K562 (cell line): ENCODE measurements around the gene NPDC1. TPM values are rescaled to one million over a fixed set of nuclear protein-coding genes. Genes with fewer than 3 reads are reported as not detected.

ENCODE experiments used
- ATAC-seq: fragments of 200-7000 bp; cut with Tn5 transposase; 3 replicates; pipeline ENCODE4 v1.9.1; 2020; ENCODE audit warnings: moderate library complexity
- BruUV-seq: library from RNA; stranded (reverse); fragments of 400-500 nt; replicated peaks from 2 replicates; lab custom pipeline; 2021; lab: Mats Ljungman, UMichigan
- CTCF ChIA-PET: fragments of 300-600 bp; formaldehyde crosslinking; extraction: SDS; loops from one replicate; lab custom pipeline; 2021; ENCODE audit warnings: low intra/inter-chr PET ratio; lab: Yijun Ruan, JAX
- POLR2A ChIA-PET: fragments of 300-600, 350-650 bp; sonication (Branson Sonifier 250); formaldehyde crosslinking; extraction: SDS; loops from one replicate; lab custom pipeline; 2021; ENCODE audit warnings: antibody characterized with exemption, inconsistent platforms; lab: Yijun Ruan, JAX
- DNase-seq, 4 experiments: peaks; one replicate each; pipeline versions ENCODE4 v3.0.0 to v3.0.0-alpha.2; 2011 to 2018; ENCODE audit warnings: low spot score in 3 of 4, mixed read lengths in 3 of 4; ENCODE audit errors: extremely low read depth in 1 of 4
- FAIRE-seq: peaks from 2 replicates; lab custom pipeline; 2011; peaks lifted over from hg19 to GRCh38; lab: Jason Lieb, UNC
- H2AFZ ChIP-seq: 2 replicates; pipeline ENCODE4 v1.6.0; 2011; ENCODE audit warnings: low read depth, low read length, control low read depth, inconsistent platforms
- H3K27ac ChIP-seq: fragments of 200-600 bp; 3 replicates; pipeline ENCODE4 v1.8.0; 2011; ENCODE audit warnings: low read depth, mild to moderate bottlenecking, control low read depth, inconsistent platforms, low read length, moderate library complexity, mixed read lengths; ENCODE audit errors: extremely low read depth
- H3K27me3 ChIP-seq, 2 experiments: fragments of 300-600 bp in 1 of 2; 2 replicates in 1 of 2; 3 replicates in 1 of 2; pipeline versions ENCODE4 v1.6.0 to v1.8.0; 2011; ENCODE audit warnings: inconsistent platforms in 2 of 2, low read length in 2 of 2, mild to moderate bottlenecking in 1 of 2, mixed read lengths in 1 of 2, moderate library complexity in 1 of 2; ENCODE audit not compliant: control insufficient read depth in 2 of 2, insufficient read depth in 2 of 2
- H3K36me3 ChIP-seq: fragments of 300-600 bp; 3 replicates; pipeline ENCODE4 v1.8.0; 2011; ENCODE audit warnings: mild to moderate bottlenecking, low read length, inconsistent platforms; ENCODE audit not compliant: control insufficient read depth, insufficient read depth
- H3K4me1 ChIP-seq, 2 experiments: fragments of 200-600 bp in 1 of 2; replicated peaks in 1 of 2; 2 replicates in 1 of 2; 3 replicates in 1 of 2; pipeline versions ENCODE4 v1.5.1 to v1.8.0; 2011; ENCODE audit warnings: inconsistent platforms in 2 of 2, low read length in 2 of 2, mild to moderate bottlenecking in 1 of 2, mixed read lengths in 1 of 2, moderate library complexity in 1 of 2; ENCODE audit not compliant: control insufficient read depth in 2 of 2, insufficient read depth in 2 of 2
- H3K4me2 ChIP-seq: 2 replicates; pipeline ENCODE4 v1.6.1; 2011; ENCODE audit warnings: low read length, control low read depth, inconsistent platforms, mixed read lengths; ENCODE audit not compliant: insufficient read depth
- H3K4me3 ChIP-seq: fragments of 200-600 bp; sonication (generic), shearing (Covaris generic); 2 replicates; pipeline ENCODE4 v1.5.1; 2016; ENCODE audit warnings: control low read depth, inconsistent platforms
- H3K79me2 ChIP-seq: fragments of 200-600 bp; 3 replicates; pipeline ENCODE4 v1.8.0; 2011; ENCODE audit warnings: low read length, inconsistent platforms; ENCODE audit not compliant: control insufficient read depth, insufficient read depth
- H3K9ac ChIP-seq, 2 experiments: 2 replicates each; pipeline versions ENCODE4 v1.6.0 to v1.6.1; 2011; ENCODE audit warnings: low read depth in 2 of 2, low read length in 2 of 2, control low read depth in 1 of 2, inconsistent platforms in 1 of 2, mild to moderate bottlenecking in 1 of 2, mixed read lengths in 1 of 2; ENCODE audit not compliant: insufficient read depth in 1 of 2
- H3K9me1 ChIP-seq: one replicate; pipeline ENCODE4 v1.6.0; 2011; ENCODE audit warnings: inconsistent platforms, mild to moderate bottlenecking, low read length, moderate library complexity; ENCODE audit not compliant: control insufficient read depth, insufficient read depth
- H3K9me3 ChIP-seq: replicated peaks from 2 replicates; pipeline ENCODE4 v1.5.1; 2011; ENCODE audit warnings: low read depth, low read length, inconsistent platforms; ENCODE audit not compliant: control insufficient read depth, insufficient read depth
- H4K20me1 ChIP-seq: replicated peaks from 2 replicates; pipeline ENCODE4 v1.6.1; 2011; ENCODE audit warnings: low read length, inconsistent platforms, mixed read lengths; ENCODE audit not compliant: control insufficient read depth, insufficient read depth
- ASH1L ChIP-seq: fragments of 450-650 bp; IDR thresholded peaks from 2 replicates; pipeline ENCODE4 v1.6.1; 2018; ENCODE audit warnings: borderline replicate concordance, mild to moderate bottlenecking, low read depth; ENCODE audit not compliant: partially characterized antibody
- CREBBP ChIP-seq: IDR thresholded peaks from one replicate; pipeline ENCODE4 v1.6.1; 2012; ENCODE audit warnings: low read depth, mild to moderate bottlenecking, control low read depth, inconsistent platforms, low read length
- E4F1 ChIP-seq: fragments of 250-450 bp; sonication (Bioruptor Pico); IDR thresholded peaks from 2 replicates; pipeline ENCODE4 v1.5.0; 2021; ENCODE audit warnings: mild to moderate bottlenecking, borderline replicate concordance
- EHMT2 ChIP-seq: fragments of 450-650 bp; IDR thresholded peaks from 2 replicates; pipeline ENCODE4 v1.6.1; 2018; ENCODE audit warnings: antibody characterized with exemption
- GABPB1 ChIP-seq: sonication (generic); formaldehyde crosslinking; IDR thresholded peaks from 2 replicates; pipeline ENCODE4 v1.8.0; 2022; ENCODE audit warnings: mild to moderate bottlenecking, missing genetic modification reagents
- JUND ChIP-seq, 2 experiments: IDR thresholded peaks; 2 replicates in 1 of 2; 3 replicates in 1 of 2; pipeline ENCODE4 v1.6.1; 2011; ENCODE audit warnings: borderline replicate concordance in 2 of 2, low read depth in 2 of 2, low read length in 2 of 2, improper control_type of control experiment in 1 of 2, missing biosample characterization in 1 of 2, missing genetic modification characterization in 1 of 2, missing genetic modification reagents in 1 of 2
- NFATC3 ChIP-seq: fragments of 450-650 bp; IDR thresholded peaks from 2 replicates; pipeline ENCODE4 v1.6.1; 2017; ENCODE audit warnings: mild to moderate bottlenecking
- POLR2AphosphoS5 ChIP-seq: IDR thresholded peaks from 2 replicates; pipeline ENCODE4 v1.6.1; 2011; ENCODE audit warnings: mild to moderate bottlenecking, low read depth, low read length, moderate library complexity; ENCODE audit not compliant: control insufficient read depth, insufficient read depth
- PRMT5 ChIP-seq: sonication (generic); formaldehyde crosslinking; IDR thresholded peaks from 2 replicates; pipeline ENCODE4 v1.5.0; 2020; ENCODE audit warnings: missing genetic modification reagents
- SAFB2 ChIP-seq: fragments of 200-400 bp; formaldehyde crosslinking; IDR thresholded peaks from 2 replicates; pipeline ENCODE4 v1.6.1; 2018; ENCODE audit warnings: borderline replicate concordance, low read length, low read depth, moderate library complexity; ENCODE audit not compliant: severe bottlenecking
- SIN3B ChIP-seq: fragments of 450-650 bp; IDR thresholded peaks from 2 replicates; pipeline ENCODE4 v1.6.1; 2017; ENCODE audit warnings: low read depth, mild to moderate bottlenecking, moderate library complexity
- ZBTB11 ChIP-seq, 3 experiments: fragments of 200-800 bp in 1 of 3; fragments of 250-450 bp in 1 of 3; fragments of 450-650 bp in 1 of 3; sonication (Bioruptor Pico) in 1 of 3; sonication (Bioruptor generic) in 1 of 3; formaldehyde crosslinking in 1 of 3; IDR thresholded peaks; 2 replicates each; pipeline versions ENCODE4 v1.6.1 to v1.8.0; 2016 to 2022; ENCODE audit warnings: mild to moderate bottlenecking in 2 of 3, missing genetic modification characterization in 2 of 3, missing compliant biosample characterization in 1 of 3, moderate library complexity in 1 of 3
- ZNF133 ChIP-seq: fragments of 250-450 bp; sonication (Bioruptor Pico); IDR thresholded peaks from 2 replicates; pipeline ENCODE4 v1.4.0; 2020; ENCODE audit warnings: mild to moderate bottlenecking
- ZNF431 ChIP-seq: sonication (generic); formaldehyde crosslinking; IDR thresholded peaks from 2 replicates; pipeline ENCODE4 v1.8.0; 2022; ENCODE audit warnings: mild to moderate bottlenecking, missing genetic modification reagents
- ZNF445 ChIP-seq: fragments of 250-450 bp; sonication (Bioruptor Pico); IDR thresholded peaks from 2 replicates; pipeline ENCODE4 v1.4.0; 2020; ENCODE audit warnings: low read depth, mild to moderate bottlenecking, moderate library complexity
- ZNF644 ChIP-seq: fragments of 200-800 bp; sonication (Bioruptor generic); IDR thresholded peaks from 2 replicates; pipeline ENCODE4 v1.6.1; 2016; ENCODE audit warnings: low read depth, missing genetic modification characterization, missing compliant biosample characterization
- WGBS: fragments of 100-300 bp; shearing (Covaris generic); methylation state at CpG from one replicate; pipeline ENCODE4 v1.1.6; 2016; ENCODE audit warnings: low coverage, mixed read lengths; ENCODE audit not compliant: insufficient coverage; ENCODE audit errors: missing lambda C conversion rate; 5-methylcytosine and 5-hydroxymethylcytosine counted together
- in situ Hi-C: fragments of 300-500 bp; cut with MboI; formaldehyde crosslinking; loops from 4 replicates; pipeline ENCODE4 v1.15.0; 2018; ENCODE audit warnings: inconsistent platforms, mixed read lengths
- intact Hi-C: fragments of 100-400 bp; cut with micrococcal nuclease; formaldehyde crosslinking; loops from 2 replicates; pipeline ENCODE4 v1.14.2; 2022
- polyA plus RNA-seq, 8 experiments: library from polyadenylated mRNA; depleted of rRNA in 4 of 8; stranded (reverse) in 5 of 8; unstranded in 3 of 8; fragments of >200 nt; fragmentation: Nextera tagmentation in 2 of 8; fragmentation: Illumina TruSeq in 1 of 8; extraction: Ambion mirVana in 2 of 8; extraction: Trizol in 1 of 8; gene quantifications; 2 replicates each; pipeline versions ENCODE4 v1.2.1 to v1.2.3, GENCODE V29; 2011 to 2014; ENCODE audit warnings: inconsistent platforms in 1 of 8, missing spikeins in 1 of 8
- total RNA-seq, 7 experiments: library from RNA; depleted of rRNA in 6 of 7; stranded (reverse); fragments of >200 nt in 6 of 7; fragmentation: Illumina TruSeq in 2 of 7; extraction: Trizol in 2 of 7; gene quantifications; 2 replicates each; pipeline versions ENCODE4 v1.2.1 to v1.2.3, GENCODE V29; 2011 to 2021; ENCODE audit warnings: low replicate concordance in 1 of 7

Gene NPDC1
- total and polyA plus RNA-seq, 9 of the 15 experiments (the other 6 are each of a cell fraction or from before 2014, with no cell fraction given), result 0.06 to 2.1 (median 0.53) TPM; not detected in 3

GRCh38 chr9:137023583-137023991 is 22.4 kb downstream of the NPDC1 start:
- peak overlapping the region in 1 of 2 experiments; percentile 58; a peak in 1 of 4 replicates for H3K9ac ChIP-seq
- no peaks in the 10 kb centered on the region for H3K9me1 ChIP-seq
- WGBS, result 88% methylated on average over 10 of the region's 15 CpGs
- no peak overlapping the region for H3K4me3 ChIP-seq
- DNase-seq (no peak), FAIRE-seq (no peak), ATAC-seq (no peak)
- H3K9me3 ChIP-seq, result no peaks in the 10 kb centered on the region
- H3K36me3 ChIP-seq, result no peaks in the 10 kb centered on the region
- ChIA-PET CTCF (no interaction called here), POLR2A (no interaction called here)
- H4K20me1 ChIP-seq, result 0 out of 2 replicates have a peak, but pooled peaks cover 5% of the 10 kb centered on the region
- no peak overlapping the region for H2AFZ ChIP-seq
- H3K27ac ChIP-seq, result no peak overlapping the region
- no TSS peak for BruUV-seq
- in situ Hi-C loops, result no loop called here
- H3K4me1 ChIP-seq, result peaks cover 8 to 93% of the 10 kb centered on the region in 2 experiments
- H3K79me2 ChIP-seq, result peaks cover 3% of the 10 kb centered on the region; the same call in 1 of the 3 replicates
- intact Hi-C loops, result no loop called here
- H3K27me3 ChIP-seq, result no peaks in the 10 kb centered on the region
- no peak for TF ChIP-seq ZNF133 (CRISPR knock-in tag)
- TF ChIP-seq ZNF445 (CRISPR knock-in tag), result no peak
- no peak for TF ChIP-seq POLR2AphosphoS5
- no peak for TF ChIP-seq ASH1L
- no peak for TF ChIP-seq NFATC3
- TF ChIP-seq PRMT5 (CRISPR knock-in tag), result no peak
- TF ChIP-seq SAFB2, result no peak
- no peak for TF ChIP-seq ZNF644
- no peak for TF ChIP-seq ZNF431 (CRISPR knock-in tag)
- no peak for TF ChIP-seq E4F1 (CRISPR knock-in tag)
- no peak for TF ChIP-seq GABPB1
- TF ChIP-seq SIN3B, result no peak
- TF ChIP-seq EHMT2, result no peak
- no peak for TF ChIP-seq ZBTB11 (CRISPR knock-in tag; IDR thresholded peaks at IDR 0.05)
- no peak for TF ChIP-seq JUND (IDR thresholded peaks at IDR 0.05; ENCODE audit: borderline replicate concordance, low read depth, low read length)
- no peak for TF ChIP-seq JUND (tag; IDR thresholded peaks at IDR 0.05; ENCODE audit: borderline replicate concordance, low read depth, low read length)
- no peak for TF ChIP-seq CREBBP
- no peak overlapping the region for H3K4me2 ChIP-seq
